AG08395 (cell line): ENCODE results near the gene ACBD6.
A peak's percentile ranks its signal among the peaks of the same experiment; 100 is the strongest.

Source experiments
- DNase-seq: peaks from one replicate; pipeline ENCODE4 v3.0.0; 2012; ENCODE audit warnings: mixed read lengths, low spot score

ACBD6 gene

DNA sequence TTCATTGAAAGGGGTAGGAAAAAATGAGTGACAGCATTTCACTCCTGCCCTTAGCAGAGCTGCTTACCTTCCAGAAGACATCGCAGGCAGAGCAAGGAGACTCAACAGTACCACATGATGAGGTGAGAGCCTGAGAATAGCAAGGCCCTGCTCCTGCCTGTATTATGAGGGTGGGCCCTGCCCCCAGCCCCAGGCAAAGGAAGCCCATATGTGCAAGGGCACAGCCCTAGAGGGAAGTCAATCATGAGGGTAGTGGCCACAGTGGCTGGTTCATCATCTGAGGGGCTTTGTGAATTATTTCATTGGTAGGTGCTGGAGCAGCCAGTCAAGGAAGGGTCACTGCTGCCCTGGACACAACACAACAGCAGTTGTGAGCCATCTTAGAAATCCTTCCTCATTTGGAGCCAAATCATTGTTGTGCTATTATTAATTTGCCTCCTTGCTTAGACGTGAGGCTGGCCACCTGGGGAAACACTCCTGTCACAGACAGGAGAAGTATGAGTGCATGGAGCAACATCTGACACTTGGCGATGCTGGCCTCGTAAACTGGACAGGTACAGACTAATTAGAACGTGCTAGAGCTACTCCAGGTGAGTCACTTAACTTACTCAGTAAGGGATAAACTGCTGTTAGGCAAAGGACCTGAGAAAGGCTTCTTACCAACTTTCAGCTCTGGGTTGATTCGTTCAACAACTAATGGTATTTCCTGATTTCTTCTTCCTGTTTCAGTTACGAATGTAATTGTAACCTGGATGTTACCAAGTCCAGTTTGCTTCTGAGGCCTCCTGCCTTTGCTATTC is 22.7 kb upstream of the ACBD6 start:
- no peak for DNase-seq

DNA sequence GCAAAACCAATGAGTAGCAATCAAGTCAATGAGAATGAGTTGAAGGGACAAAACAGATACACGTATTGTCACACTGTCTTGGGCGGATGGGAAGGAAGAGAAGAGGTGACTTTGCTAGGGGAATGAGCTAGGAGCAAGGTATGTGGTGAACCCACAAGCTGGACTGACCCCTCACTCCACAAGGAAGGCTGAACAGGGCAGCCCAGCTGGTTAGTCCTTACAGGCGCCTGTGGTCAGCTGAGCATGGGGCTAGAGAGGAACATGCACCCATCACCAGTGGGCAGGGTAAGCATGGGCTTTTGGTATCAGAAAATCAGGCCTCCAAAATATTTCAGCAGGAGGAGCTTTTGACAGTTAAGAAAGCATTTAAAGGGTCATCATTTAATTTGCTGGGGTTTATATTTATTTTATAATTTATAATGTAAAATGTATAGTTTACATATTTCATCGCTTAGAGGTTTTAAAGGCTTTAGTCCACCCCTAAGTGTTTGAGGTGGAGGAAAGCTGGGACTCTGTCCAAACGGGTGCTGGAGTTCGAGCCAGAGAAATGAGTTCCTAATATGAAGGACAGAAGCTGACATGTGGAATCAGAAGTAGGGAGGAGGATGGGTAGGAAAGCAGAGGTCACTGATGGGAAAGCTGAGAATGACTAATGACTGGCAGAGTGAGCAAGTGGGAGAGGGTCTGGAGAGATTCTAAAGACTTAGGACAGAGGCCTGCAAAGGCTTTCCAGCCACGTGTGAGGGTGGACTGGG is 22.0 kb upstream of the ACBD6 start:
- DNase-seq = no peak

DNA sequence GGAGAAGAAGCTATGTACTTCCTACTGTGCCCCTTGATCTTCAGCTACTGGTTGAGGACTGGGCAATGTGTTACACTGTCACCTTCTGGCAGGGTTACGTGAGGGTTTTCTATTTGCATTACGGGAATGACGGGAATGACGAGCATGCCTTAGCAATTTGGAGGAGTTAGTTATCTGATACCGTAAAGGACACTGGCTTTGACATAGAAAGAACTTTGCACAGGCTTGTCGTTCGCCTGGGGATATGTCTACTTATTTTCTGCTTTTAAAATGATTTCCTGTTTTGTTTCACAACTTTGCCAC is 19.8 kb upstream of the ACBD6 start:
- no peak for DNase-seq

DNA sequence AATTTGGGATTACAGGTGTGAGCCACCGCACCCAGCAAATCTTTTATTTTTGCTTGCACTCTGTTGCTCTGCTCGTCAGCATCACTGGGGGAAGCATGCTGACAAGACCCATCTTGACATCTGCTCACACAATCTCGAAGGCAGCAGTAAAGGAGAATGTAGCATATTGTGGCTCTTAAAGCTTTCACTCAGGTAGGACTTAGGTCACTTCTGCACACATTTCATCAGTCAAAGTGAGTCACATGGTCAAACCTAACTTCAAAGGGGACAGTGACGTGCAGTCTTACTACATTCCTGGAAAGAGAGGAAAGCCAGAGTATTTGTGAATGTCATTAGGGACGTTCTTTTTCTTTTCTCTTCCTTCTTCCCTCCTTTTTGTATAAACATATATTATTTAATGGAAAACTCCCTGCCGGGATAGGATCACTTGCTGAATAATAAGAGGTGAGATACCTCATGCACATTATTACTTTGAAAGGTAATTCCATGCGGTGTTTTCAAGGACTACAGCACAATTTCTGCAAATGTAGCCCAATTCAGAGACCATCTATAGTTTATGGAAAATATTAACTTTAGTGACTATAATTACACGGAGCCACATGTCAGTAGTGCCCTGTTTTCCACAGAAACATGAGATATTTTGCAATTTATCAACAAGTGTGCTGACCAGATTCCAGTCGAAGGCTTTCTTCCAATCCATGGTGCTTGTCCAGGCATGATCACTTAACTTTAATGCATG is 19.3 kb upstream of the ACBD6 start:
- no peak for DNase-seq

DNA sequence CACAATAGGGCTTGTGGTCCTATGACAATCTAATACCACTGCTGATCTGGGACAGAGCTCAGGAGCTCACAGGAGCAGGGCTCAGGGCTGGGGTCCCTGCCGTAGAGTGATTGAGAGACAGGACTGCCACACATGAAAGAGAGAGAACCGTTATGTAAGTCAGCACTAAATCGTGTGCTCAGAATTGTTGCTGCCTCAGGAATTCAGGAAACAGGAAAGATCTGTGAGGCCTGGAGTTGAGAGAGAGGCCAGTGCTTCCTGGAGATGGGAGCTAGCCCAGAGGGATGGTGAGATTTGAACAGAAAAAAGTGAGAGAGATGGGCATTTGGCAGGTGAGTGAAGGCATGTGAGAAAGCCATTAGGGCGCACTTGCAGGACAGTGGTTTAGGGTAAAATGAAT is 17.5 kb upstream of the ACBD6 start:
- no peak for DNase-seq

DNA sequence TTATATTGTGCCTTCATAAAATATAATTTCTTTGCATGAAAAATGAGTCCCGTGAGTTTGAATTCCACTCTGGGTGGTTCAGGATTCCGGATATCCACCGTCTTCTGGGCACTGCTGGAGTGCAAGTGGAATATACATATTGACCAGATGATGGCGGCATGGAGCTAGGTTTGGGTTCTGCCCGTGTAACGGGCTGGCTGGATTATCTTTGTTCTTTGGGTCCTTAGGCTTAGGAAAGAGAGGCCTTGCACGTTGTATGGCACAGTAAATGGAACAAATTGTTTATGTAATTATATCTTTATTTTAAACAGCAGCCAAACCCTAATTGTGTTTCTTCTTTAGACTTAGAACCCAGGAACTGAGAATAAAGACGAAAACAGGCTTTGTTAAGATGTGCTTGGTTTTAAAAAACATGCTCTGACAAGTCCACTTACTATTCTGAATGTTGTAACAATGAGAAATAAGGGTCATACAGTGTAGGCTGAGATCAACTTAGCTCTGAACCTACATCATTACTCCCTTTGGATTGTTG is 13.5 kb upstream of the ACBD6 start:
- peak; percentile 87 for DNase-seq

DNA sequence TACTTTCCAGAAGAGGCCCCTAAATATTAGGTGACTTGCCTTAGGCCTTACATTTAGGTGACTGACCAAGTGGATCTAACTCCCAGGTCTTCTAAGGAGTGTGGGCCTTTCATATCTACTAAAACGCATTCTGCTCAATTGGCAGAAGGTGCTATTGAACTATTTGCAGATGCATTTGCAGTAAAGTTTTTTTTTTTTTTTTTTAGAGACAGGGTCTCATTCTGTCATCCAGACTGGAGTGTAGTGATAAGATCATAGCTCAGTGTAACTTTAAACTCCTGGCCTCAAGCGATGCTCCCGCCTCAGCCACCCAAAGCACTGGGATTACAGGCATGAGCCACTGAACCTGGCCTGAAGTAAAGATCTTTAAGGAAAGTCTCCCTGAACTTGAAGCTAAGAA is 13.0 kb upstream of the ACBD6 start:
- no peak for DNase-seq

DNA sequence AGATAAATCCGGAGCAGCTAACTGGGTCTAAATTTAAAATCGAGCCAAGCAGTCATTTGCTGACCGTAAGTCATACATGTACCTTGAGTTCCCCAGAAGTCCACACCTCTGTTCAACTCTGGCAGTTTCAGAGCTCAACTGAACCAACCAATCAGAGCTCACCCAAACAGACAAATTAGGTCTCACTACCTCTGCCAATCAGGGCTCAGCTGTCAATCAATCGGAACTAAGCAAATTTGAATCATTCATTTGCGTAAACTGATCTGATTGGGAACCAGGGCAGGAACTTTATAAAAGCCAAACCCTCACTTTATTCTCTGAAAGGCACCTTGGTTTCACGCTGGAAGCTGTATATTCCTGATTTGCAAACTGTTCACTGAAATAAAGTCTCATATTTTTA is 11.2 kb upstream of the ACBD6 start:
- DNase-seq = no peak

DNA sequence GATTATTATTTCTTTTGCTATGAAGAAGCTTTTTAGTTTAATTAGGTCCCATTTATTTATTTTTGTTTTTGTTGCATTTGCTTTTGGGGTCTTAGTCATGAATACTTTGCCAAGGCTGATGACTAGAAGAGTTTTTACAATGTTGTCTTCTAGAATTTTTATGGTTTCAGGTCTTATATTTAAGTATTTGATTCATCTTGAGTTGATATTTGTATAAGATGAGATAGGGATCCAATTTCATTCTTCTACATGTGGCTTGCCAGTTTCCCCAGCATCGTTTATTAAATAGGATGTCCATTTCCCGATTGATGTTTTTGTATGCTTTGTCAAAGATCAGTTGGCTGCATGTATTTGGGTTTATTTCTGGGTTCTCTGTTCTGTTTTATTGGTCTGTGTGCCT is 8.5 kb upstream of the ACBD6 start:
- no peak for DNase-seq

DNA sequence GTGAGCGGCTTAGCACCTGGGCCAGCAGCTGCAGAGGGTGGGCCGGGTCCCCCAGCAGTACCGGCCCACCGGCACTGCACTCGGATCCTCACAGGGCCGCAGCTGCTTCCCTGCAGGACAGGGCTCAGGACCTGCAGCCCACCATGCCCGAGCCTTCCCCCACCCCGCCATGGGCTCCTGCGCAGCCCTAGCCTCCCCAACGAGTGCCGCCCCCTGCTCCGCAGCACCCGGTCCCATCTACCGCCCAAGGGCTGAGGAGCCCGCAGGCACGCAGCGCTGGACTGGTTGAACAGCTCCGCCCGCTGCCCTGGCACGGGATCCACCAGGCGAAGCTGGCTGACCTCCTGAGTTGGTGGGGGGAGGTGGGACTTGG is 6.3 kb upstream of the ACBD6 start:
- no peak for DNase-seq

DNA sequence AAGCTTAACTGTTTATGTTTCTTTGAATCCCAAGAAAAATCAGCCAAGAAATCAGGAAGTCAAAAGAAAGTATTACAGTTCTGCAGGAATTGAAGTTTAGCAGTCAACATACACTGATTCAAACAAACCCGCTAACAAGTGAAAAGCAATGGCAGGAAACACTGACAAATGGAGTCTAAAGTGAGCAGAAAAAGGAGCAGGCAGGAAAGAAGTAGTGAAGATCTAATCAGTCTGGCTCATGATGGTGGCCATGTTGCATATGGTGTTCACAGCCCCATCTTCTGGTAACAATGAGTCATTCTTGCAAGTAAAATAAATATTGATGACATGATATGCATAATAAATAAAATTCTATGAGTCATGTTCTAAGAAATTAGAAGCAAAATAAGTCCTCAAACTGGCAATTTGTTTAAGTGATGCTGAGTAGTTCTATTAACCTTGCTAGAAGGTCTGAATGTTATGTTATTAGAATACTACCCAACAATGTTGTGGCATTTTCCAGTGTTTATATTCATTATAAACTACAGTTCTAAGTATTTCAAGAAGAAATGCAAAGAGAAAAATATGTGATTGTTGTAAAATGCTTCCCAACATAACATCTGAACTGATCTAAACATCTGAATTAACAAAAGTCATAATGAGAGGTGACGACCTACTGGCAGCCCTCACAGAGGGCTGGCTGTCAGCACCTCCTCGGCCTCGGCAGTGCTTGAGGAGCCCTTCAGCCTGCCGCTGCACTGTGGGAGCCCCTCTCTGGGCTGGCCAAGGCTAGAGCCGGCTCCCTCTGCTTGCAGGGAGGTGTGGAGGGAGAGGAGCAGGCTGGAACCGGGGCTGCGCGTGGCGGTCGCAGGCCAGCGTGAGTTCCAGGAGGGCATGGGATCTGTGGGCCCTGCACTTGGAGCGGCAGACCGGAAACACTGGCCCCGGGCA is 5.7 kb upstream of the ACBD6 start:
- DNase-seq = peak; percentile 24

DNA sequence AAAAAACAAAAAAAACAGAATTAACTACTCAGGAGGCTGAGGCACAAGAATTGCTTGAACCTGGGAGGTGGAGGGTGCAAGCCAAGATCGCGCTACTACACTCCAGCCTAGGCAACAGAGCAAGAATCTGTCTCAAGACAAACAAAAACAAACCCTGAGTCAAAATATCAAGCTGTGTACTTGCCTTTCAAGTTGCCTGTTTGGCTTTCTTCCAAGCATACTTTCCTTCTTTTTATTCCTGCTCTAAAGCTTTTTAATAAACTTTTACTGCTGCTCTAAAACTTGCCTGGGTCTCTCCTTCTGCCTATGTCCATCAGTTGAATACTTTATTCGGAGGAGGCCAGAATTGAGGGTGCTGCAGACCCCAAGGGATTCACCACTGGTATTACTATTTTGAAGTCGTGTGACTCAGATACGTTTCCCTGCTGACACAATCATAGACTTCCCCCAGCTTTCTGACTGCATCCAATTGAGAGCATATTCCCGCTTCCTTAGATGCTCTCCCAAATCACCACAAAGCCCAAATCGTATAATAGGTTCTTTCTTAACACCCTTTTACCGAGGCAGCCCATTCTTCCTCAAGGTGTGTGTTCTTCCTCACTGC is 3.5 kb upstream of the ACBD6 start:
- no peak for DNase-seq

DNA sequence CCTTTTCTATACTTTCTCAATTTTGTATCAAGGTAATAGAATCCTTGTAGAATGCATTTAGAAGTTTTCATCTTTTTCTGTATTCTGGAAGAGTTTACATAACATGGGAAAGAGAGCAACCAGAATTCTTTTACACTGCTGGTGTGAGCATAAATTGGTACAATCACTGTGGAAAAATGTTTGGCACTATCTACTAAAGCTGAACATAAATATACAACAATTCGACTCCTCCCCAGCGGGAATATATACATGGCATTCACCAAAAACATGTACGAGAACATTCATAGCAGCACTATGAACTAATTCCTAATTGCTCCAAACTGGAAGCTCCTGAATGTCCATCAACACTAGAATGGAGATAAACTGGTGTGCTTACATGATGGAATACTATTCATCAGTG is 1.8 kb upstream of the ACBD6 start:
- no peak for DNase-seq

DNA sequence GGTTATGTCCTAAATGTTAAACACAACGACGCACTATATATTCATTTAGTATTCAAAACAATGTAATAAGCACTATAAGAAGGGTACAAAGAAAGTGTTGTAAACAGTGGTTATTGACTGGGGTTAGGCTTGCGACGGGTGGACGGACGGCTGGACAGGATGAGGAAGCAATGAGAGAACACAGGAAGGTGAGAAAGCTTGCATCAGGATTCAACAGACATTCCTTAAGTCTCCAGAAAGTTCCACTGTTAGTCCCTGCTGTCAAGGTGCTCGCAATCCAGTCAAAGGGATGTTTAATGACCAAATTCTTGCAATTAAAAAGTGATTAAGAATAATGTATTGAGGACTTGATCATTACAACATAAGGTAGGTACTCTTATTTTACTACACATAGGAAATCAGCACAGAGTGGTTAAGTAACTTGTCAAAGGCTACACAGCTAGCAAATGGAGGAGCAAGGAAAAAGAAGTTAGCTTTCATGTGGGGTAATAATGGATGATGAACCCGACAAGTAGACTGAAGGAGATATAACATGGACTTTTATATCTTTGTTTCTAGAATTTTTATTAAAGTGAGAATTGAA is 994 bp upstream of the ACBD6 start:
- peak; percentile 18 for DNase-seq

DNA sequence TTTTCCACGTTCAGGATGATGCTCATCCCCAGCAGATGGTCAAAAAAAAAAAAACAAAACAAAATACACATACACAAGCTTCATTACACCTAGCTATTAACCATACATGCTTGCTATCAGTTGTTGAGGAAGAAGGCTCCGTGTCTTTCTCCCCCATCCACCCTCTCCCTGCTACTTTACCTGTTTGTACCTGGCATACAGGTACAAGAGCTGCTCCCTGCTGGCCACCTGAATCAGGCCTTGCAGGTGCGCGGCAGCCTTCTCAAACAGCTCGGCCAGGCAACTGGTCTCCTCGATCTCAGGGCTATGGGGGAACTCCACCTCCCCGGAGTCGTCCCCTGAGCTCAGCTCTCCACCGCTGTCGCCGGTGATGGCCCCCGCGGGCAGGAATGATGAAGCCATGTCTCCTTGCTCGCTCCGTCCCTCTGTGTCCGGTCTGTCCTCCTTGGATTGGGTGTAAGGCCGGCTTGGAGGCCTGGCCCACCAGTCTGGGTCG is 464 bp downstream of the ACBD6 start:
- DNase-seq = peak; percentile 77

DNA sequence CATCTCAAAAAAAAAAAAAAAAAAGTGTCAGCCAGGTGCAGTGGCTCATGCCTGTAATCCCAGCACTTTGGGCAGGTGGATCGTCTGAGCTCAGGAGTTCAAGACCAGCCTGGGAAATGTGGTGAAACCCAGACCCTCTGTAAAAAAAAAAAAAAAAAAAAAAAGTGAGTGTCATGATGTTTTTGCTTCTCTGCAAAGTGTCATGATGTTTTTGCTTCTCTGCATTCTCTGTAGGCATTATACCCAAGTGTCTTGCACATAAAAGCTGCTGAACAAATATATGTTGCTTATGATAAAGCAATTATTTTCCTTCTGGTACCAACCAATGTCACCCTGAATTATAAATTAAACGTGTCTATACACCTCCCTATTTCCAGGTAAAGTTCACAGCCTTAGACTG is 1.7 kb downstream of the ACBD6 start:
- no peak for DNase-seq

DNA sequence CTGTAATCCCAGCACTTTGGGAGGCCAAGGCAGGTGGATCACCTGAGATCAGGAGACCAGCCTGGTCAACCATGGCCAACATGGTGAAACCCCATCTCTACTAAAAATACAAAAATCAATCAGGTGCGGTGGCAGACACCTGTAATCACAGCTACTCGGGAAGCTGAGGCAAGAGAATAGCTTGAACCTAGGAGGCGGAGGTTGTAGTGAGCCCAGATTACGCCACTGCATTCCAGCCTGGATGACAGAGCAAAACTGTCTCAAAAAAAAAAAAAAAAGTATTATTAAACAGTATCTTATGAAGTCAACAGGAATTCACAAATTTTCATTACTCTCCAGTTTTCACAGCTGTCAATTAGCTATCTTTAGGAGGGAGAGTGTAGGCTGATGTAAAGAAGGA is 3.8 kb downstream of the ACBD6 start:
- no peak for DNase-seq

DNA sequence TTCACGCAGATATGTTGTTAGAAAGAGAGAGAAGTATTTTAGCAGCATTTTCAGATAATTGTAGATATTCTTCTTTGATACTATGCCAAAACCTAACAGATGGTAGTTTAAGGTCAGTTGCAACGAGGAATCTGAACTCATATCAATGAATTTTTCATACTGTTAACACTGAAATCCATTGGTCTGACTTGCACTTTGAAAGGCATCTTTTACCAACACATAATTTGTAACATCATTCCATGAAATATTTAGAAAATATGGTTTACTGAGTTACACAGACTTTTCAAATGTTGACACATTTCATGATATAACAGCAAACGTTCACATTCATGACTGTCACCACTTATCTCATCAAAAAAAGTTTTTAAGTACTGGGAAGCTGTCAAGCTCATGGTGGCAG is 4.6 kb downstream of the ACBD6 start:
- no peak for DNase-seq

DNA sequence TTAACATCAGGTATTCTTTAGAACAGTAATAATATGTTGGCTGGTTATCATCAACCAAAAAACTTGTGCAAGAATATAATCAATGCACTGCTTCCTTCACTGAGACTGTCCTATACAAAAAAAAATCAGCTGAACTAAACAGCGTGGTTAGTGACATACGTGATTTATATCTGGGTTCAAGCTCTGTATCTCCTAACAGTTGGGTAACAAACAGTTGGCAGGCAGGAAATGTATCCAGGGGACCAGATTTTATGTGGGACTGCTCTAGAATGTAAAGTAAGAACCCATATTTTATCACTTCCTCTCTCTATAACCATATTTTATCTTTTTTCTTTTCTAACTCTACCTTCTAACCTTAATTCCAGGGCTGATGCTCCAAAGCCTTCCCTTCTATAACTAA is 8.0 kb downstream of the ACBD6 start:
- no peak for DNase-seq

DNA sequence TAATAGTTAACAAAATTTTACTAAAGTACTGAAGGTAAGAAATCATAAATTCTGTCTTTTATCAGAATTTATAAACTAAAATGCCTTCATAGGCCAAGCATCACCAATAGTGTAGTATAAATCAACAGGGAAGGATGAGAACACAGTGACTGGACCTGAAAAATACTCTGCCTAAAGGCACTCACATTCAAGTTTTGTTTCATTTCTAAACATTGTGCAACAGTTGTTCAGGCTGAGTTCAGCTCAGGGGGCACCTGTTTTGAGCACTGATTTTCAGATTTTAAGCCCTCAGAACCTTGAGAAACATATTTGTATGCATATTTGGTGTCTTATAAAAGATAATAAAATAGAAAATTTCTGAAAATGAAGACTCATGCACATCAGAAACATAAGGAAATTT is 12.4 kb downstream of the ACBD6 start:
- no peak for DNase-seq

DNA sequence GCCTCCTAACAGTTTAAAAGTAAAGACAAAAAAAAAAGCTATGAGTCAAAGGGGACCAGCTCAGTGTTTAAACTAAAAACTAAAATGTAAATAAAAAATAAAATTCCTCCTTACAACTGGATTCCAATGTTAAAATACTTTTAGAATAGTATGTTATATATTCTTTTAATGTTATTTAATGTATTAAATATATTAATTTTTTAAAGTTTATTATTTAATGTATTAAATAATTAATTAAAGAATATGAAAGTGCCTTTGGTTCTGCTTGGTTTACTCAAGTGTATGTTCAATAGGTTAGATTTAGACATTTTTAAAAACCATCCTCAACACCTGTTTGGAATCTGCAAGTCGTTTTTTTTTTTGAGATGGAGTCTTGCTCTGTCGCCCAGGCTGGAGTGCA is 13.1 kb downstream of the ACBD6 start:
- DNase-seq = no peak
